ENCODE data around the gene FASN.

Gene FASN

DNA sequence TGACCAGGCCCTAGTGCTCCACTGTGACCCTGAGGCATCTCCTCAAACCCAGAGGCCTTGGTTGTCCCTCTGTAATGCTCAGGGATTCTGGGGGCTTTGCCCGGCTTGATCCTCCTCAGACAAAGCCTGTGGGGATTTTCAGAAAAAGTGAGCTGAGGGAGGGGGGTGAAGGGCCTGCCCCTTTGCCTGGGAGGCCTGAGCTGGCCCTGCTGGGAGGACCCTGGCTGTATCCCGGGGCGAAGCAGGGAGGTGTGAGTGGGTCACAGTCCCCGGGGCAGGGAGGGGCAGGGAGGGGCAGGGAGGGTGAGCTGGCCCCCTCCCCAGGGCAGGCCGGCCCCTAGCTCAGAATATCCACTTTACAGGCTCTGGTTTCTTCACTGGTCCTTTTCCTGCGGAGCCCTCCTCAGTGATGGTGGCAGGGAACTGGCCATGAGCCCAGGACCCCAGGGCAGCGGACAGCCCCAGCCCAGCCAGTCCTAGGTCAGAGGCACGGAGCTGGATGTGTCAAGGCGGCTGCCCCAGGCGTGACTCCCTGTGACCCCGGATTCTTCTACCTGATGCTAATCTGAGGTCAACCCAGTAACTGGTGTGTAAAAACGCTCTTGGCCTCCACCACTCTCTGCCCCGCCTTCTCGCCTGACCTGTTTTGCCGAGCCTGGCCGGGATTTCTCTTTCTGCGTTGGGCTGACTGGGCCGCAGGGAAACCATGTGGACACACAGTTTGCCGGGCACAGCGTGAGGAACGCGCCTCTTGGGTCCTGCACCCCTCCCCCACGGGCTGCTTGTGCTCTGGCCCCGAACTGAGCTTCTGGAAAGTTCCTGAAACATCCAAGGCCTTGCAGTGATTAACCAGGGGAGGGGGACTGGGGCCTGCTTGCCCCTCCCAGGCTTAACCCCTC lies 5.8 kb upstream of the FASN start:
- no peak for DNase-seq (ENCODE audit: low spot score)
- no peak for TF ChIP-seq CTCF (IDR thresholded peaks at IDR 0.05; ENCODE audit: extremely low read depth, insufficient read depth, missing control alignments)
- in situ Hi-C loops (cut with MboI; ENCODE audit: low pct_unique_long_range_greater_than_20kb, low sequenced_read_pairs, unreplicated experiment), result no loop called here

- TF ChIP-seq CTCF (IDR thresholded peaks at IDR 0.05; ENCODE audit: extremely low read depth, insufficient read depth, missing control alignments), result no peak
- in situ Hi-C loops (cut with MboI; ENCODE audit: low pct_unique_long_range_greater_than_20kb, low sequenced_read_pairs, unreplicated experiment), result no loop called here
- no peak for DNase-seq (ENCODE audit: low spot score)
These were observed 4.0 kb upstream of the FASN start for GRCh38 chr17:82101767-82102679.

DNA sequence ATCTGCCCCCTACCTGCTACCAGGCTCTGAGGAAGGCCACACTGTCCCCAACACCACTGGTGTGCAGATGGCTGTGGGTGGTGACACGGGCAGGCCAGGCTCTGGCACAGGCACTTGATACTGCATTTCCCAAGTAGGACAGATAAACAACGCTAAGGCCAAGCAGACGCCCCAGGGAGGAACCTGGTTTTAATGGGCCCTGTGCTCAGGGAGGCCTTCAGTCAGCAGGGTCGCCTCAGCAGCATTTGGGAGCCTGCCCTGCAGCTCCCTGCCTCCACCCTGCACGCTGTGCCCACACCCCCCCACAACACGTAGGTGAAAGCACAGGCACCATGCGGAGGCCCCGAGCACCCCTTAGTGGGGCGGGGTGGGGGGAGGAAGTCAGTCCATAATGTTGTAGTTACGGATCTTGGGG lies 3.3 kb upstream of the FASN start:
- DNase-seq (ENCODE audit: low spot score), result no peak
- TF ChIP-seq CTCF (IDR thresholded peaks at IDR 0.05; ENCODE audit: extremely low read depth, insufficient read depth, missing control alignments), result no peak
- in situ Hi-C loops (cut with MboI; ENCODE audit: low pct_unique_long_range_greater_than_20kb, low sequenced_read_pairs, unreplicated experiment), result no loop called here

DNA sequence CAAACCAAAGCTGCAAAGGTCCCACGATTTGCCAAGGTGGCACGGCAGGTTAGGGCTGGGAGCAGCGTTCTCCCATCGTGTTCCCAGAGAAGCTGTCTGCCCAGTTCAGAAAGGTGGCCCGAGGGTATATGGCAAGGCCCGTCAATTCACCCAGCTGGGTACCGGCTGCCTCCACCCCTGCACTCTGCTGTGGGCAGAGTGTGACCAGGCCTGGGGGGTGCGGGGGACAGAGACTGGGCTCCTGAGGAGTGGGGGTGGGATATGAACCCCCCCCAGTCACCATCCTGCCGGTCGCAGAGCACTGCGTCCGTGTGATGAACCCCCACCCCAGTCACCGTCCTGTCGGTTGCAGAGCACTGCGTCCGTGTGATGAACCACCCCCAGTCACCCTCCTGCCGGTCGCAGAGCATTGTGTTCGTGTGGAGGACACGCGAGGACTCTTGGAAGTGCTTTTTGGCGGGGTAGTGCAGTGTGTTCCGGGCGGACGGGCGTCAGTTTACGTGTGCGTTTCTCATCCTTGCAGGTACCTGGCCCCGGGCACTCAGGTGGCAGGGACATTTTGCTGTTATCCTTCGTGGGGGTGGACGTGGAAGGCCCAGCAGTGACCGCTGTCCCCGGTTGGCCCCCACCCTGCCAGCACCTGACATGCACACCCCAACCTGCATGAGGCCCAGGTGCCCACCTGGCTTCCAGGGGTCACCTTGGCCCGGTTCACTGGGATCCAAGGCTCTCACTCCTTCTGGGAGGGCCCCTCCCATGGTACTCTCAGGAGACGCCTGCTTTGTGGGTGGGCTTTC lies 2.7 kb upstream of the FASN start:
- no peak for TF ChIP-seq CTCF (IDR thresholded peaks at IDR 0.05; ENCODE audit: extremely low read depth, insufficient read depth, missing control alignments)
- DNase-seq (ENCODE audit: low spot score), result no peak

DNA sequence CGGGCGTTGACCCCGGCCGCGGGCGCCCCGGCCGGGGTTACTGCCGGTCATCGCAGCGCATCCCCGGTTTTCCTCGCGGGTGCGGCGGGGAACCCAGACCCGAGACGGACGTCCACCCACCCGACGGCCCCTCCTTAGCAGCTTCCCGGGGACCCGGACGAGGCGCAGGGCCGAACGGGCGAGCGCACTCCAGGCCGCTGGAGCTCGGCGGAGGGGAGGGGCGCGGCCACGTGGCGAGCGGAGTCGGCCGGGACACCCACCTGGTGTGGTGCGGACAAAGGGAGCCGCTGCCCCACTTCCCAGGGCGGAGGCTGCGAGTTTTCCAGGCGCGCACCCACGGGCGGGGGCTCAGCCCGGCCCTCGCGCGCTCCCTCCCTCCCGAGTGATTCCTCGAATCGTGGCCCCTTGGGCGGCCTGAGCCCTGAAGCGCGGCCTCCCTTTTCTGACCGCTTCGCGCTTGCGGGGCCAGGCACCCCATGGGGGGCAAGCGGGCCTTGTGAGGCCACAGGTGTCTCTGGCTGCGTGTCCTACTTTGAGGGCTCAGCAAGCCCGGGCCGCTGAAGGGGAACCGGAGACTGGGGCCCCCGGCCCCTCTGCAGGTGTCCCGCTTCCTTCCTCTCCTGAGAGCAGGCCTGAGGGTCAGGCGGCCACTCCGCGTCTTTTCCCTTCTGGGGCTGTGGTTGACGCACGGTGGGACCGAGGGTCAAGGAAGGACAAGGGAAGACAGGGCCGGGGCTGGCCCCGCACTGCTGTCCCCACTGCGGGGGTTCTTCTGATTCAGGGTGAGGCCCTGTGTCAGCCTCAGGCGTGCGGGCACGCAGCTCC lies 1.1 kb upstream of the FASN start:
- peak; percentile 57 for DNase-seq (ENCODE audit: low spot score)
- in situ Hi-C loops (cut with MboI; ENCODE audit: low pct_unique_long_range_greater_than_20kb, low sequenced_read_pairs, unreplicated experiment), result no loop called here
- TF ChIP-seq CTCF (IDR thresholded peaks at IDR 0.05; ENCODE audit: extremely low read depth, insufficient read depth, missing control alignments), result no peak

More for the DNA sequence above, 2.7 kb upstream of the FASN start:
- in situ Hi-C loops (cut with MboI; ENCODE audit: low pct_unique_long_range_greater_than_20kb, low sequenced_read_pairs, unreplicated experiment), result no loop called here

All from GM13977 (cell line).